ENCODE results near the gene ARRDC3.

The ARRDC3 gene

DNA sequence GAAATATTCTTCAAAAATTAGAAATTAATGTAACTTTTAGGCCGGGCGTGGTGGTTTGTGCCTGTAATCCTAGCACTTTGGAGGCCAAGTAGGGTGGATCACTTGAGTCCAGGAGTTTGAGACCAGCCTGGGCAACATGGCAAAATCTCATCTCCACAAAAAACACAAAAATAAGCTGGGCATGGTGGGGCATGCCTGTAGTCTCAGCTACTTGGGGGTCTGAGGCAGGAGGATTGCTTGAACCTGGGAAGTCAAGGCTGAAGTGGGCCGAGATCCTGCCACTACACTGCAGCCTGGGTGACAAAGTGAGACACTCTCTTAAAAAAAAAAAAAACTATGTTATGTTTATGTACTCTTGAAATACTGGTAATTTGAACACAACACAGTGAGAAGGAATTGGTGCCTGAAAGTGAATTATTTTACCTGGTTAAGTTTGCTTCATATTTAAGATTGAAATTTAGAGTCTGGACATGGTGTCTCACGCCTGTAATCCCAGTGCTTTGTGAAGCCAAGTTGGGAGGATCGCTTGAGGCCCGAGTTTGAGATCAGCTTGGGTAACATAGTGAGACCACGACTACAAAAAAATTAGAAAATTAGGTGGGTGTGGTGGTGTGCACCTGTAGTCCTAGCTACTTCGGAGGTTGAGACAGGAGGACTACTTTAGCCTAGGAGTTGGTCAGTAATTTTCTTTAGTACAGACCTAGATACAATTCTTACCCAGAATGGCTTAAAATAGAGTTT lies 15.0 kb downstream of the ARRDC3 start:
- TF ChIP-seq, protein P1, sequence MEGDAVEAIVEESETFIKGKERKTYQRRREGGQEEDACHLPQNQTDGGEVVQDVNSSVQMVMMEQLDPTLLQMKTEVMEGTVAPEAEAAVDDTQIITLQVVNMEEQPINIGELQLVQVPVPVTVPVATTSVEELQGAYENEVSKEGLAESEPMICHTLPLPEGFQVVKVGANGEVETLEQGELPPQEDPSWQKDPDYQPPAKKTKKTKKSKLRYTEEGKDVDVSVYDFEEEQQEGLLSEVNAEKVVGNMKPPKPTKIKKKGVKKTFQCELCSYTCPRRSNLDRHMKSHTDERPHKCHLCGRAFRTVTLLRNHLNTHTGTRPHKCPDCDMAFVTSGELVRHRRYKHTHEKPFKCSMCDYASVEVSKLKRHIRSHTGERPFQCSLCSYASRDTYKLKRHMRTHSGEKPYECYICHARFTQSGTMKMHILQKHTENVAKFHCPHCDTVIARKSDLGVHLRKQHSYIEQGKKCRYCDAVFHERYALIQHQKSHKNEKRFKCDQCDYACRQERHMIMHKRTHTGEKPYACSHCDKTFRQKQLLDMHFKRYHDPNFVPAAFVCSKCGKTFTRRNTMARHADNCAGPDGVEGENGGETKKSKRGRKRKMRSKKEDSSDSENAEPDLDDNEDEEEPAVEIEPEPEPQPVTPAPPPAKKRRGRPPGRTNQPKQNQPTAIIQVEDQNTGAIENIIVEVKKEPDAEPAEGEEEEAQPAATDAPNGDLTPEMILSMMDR (IDR thresholded peaks at IDR 0.05; ENCODE audit: borderline replicate concordance, insufficient read depth, low read depth, low read length) = no peak

GRCh38 chr5:91367344-91367743 lies 15.8 kb downstream of the ARRDC3 start:
- no peak overlapping the region for H3K4me3 ChIP-seq (ENCODE audit: low read depth, low read length)
- TF ChIP-seq, protein P1 (IDR thresholded peaks at IDR 0.05; ENCODE audit: borderline replicate concordance, insufficient read depth, low read depth, low read length) = no peak

More for the DNA sequence above, 15.0 kb downstream of the ARRDC3 start:
- H3K4me3 ChIP-seq (ENCODE audit: low read depth, low read length) = no peak overlapping the region

- no peak overlapping the region for H3K4me3 ChIP-seq (ENCODE audit: low read depth, low read length)
- TF ChIP-seq, protein P1 (IDR thresholded peaks at IDR 0.05; ENCODE audit: borderline replicate concordance, insufficient read depth, low read depth, low read length) = no peak
Observed at GRCh38 chr5:91366551-91366950, 16.6 kb downstream of the ARRDC3 start.

DNA sequence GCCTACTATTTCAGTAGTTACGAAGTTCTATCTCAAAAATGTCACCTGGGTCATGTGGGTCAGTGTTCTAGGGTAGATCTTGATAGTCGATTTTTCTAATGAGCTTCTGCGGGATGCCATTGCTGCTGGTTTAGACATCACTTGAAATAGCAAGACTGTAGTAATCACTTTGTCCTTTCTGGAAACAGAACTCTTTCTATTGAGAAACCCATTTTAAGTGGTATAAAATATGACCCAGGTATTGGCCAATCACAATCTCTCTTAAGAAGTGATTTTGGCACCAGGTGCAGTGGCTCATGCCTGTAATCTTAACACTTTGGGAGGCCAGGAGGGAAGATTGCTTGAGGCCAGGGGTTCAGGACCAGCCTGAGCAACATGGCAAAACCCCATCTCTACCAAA lies 17.6 kb downstream of the ARRDC3 start:
- TF ChIP-seq, protein P1 (IDR thresholded peaks at IDR 0.05; ENCODE audit: borderline replicate concordance, insufficient read depth, low read depth, low read length) = no peak
- no peak overlapping the region for H3K4me3 ChIP-seq (ENCODE audit: low read depth, low read length)

DNA sequence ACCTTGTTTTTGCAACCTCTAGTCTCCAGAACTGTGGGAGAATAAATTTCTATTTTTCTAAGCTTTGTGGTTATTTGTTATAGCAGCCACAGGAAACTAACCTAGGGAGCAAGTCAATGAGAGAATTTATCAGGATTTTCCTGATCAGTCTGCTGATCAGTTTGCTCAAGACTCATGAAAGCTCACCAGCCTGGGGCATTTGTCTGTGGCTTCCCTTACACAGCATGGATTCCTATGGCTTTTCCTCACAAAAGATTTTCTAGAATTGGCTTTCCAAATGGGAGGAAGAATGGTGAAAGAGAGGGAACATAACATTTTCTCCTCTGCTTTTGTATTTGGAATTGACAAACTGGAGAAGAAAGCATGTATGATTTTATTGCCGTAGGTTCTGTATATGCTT lies 20.2 kb downstream of the ARRDC3 start:
- TF ChIP-seq, protein P1 (IDR thresholded peaks at IDR 0.05; ENCODE audit: borderline replicate concordance, insufficient read depth, low read depth, low read length) = no peak
- no peak overlapping the region for H3K4me3 ChIP-seq (ENCODE audit: low read depth, low read length)

- TF ChIP-seq, protein P1 (IDR thresholded peaks at IDR 0.05; ENCODE audit: borderline replicate concordance, insufficient read depth, low read depth, low read length) = no peak
- no peak overlapping the region for H3K4me3 ChIP-seq (ENCODE audit: low read depth, low read length)
Observed at GRCh38 chr5:91361790-91362189, 21.3 kb downstream of the ARRDC3 start.

DNA sequence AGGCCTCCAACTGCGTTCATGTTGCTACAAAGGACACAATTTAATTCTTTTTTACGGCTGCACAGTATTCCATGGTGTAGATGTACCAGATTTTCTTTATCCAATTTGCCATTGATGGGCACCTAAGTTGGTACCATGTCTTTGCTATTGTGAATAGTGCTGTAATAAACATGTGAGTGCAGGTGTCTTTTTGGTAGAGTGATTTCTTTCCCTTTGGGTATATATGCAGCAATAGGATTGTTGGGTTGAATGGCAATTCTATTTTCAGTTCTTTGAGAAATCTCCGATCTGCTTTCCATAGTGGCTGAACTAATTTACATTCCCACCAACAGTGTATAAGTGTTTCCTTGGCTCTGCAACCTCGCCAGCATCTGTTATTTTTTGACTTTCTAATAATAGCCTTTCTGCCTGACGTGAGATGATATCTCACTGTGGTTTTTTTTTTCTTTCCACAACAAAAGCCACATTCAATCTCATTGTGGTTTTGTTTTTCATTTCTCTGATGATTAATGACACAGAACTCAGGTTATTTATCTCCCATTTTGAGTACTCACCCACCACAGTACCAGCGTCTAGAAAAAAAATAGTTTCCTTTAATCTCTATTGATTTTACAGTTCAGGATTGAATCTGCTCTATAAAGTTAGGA lies 21.9 kb downstream of the ARRDC3 start:
- TF ChIP-seq, protein P1 (IDR thresholded peaks at IDR 0.05; ENCODE audit: borderline replicate concordance, insufficient read depth, low read depth, low read length) = no peak
- H3K4me3 ChIP-seq (ENCODE audit: low read depth, low read length) = no peak overlapping the region
